Neuronal stem cell (in vitro differentiated cells): ENCODE data around the gene ACSS3. TPM values are rescaled to one million over a fixed set of nuclear protein-coding genes. Genes with fewer than 3 reads are reported as not detected.
A peak's percentile ranks its signal among the peaks of the same experiment; 100 is the strongest.

ENCODE experiments used
- DNase-seq: peaks from one replicate; pipeline ENCODE4 v3.0.0-alpha.2; 2013; ENCODE audit warnings: low spot score
- H2AFZ ChIP-seq: one replicate; pipeline ENCODE4 v1.6.1; 2013; ENCODE audit warnings: mild to moderate bottlenecking, low read length, inconsistent platforms
- H2AK5ac ChIP-seq: 2 replicates; pipeline ENCODE4 v1.6.1; 2013; ENCODE audit warnings: low read depth, mild to moderate bottlenecking, inconsistent platforms, low read length, moderate library complexity, mixed read lengths
- H2BK120ac ChIP-seq: 2 replicates; pipeline ENCODE4 v1.6.1; 2013; ENCODE audit warnings: low read depth, mild to moderate bottlenecking, inconsistent platforms, low read length, moderate library complexity, mixed read lengths
- H2BK12ac ChIP-seq: one replicate; pipeline ENCODE4 v1.6.1; 2013; ENCODE audit warnings: low read length, inconsistent platforms
- H2BK15ac ChIP-seq: 2 replicates; pipeline ENCODE4 v1.6.1; 2013; ENCODE audit warnings: mild to moderate bottlenecking, low read length, inconsistent platforms, mixed read lengths
- H2BK5ac ChIP-seq: one replicate; pipeline ENCODE4 v1.6.1; 2013; ENCODE audit warnings: inconsistent platforms, mild to moderate bottlenecking, low read length, moderate library complexity
- H3K14ac ChIP-seq: one replicate; pipeline ENCODE4 v1.6.1; 2013; ENCODE audit warnings: low read length, inconsistent platforms
- H3K18ac ChIP-seq: 2 replicates; pipeline ENCODE4 v1.6.1; 2013; ENCODE audit warnings: low read length, inconsistent platforms
- H3K23ac ChIP-seq: 2 replicates; pipeline ENCODE4 v1.6.1; 2013; ENCODE audit warnings: low read depth, mild to moderate bottlenecking, mixed read lengths, low read length, inconsistent platforms; ENCODE audit not compliant: poor library complexity
- H3K27ac ChIP-seq: replicated peaks from 3 replicates; pipeline ENCODE4 v1.5.1; 2013; ENCODE audit warnings: low read length, inconsistent platforms
- H3K27me3 ChIP-seq, 3 experiments: 2 replicates each; pipeline ENCODE4 v1.6.1; 2013; ENCODE audit warnings: low read length in 3 of 3, mild to moderate bottlenecking in 2 of 3, inconsistent platforms in 1 of 3, low read depth in 1 of 3, mixed read lengths in 1 of 3, moderate library complexity in 1 of 3; ENCODE audit not compliant: control insufficient read depth in 3 of 3, insufficient read depth in 3 of 3
- H3K36me3 ChIP-seq, 2 donors: replicated peaks in 1 of 2; 2 replicates each; pipeline ENCODE4 v1.6.1; 2013; ENCODE audit warnings: low read length in 2 of 2; ENCODE audit not compliant: control insufficient read depth in 2 of 2, insufficient read depth in 2 of 2
- H3K4ac ChIP-seq: 2 replicates; pipeline ENCODE4 v1.6.1; 2013; ENCODE audit warnings: inconsistent platforms, mild to moderate bottlenecking, low read length, moderate library complexity
- H3K4me1 ChIP-seq, 2 donors: 1 replicate in 1 of 2; 2 replicates in 1 of 2; pipeline ENCODE4 v1.6.1; 2013; ENCODE audit warnings: low read length in 2 of 2, low read depth in 1 of 2; ENCODE audit not compliant: control insufficient read depth in 2 of 2, insufficient read depth in 1 of 2
- H3K4me2 ChIP-seq: one replicate; pipeline ENCODE4 v1.6.1; 2013; ENCODE audit warnings: mild to moderate bottlenecking, low read length, inconsistent platforms; ENCODE audit not compliant: insufficient read depth, poor library complexity, severe bottlenecking
- H3K4me3 ChIP-seq, 2 donors: 2 replicates each; pipeline ENCODE4 v1.5.1; 2013; ENCODE audit warnings: low read length in 2 of 2, mild to moderate bottlenecking in 2 of 2, inconsistent platforms in 1 of 2, moderate library complexity in 1 of 2
- H3K79me1 ChIP-seq: one replicate; pipeline ENCODE4 v1.6.1; 2013; ENCODE audit warnings: low read depth, mild to moderate bottlenecking, inconsistent platforms, low read length, moderate library complexity
- H3K9ac ChIP-seq: one replicate; pipeline ENCODE4 v1.6.1; 2013; ENCODE audit warnings: mild to moderate bottlenecking, low read depth, low read length, inconsistent platforms; ENCODE audit not compliant: poor library complexity
- H3K9me3 ChIP-seq, 2 donors: replicated peaks in 1 of 2; 2 replicates each; pipeline versions ENCODE3 to v1.6.1; 2013; ENCODE audit warnings: low read length in 2 of 2, mild to moderate bottlenecking in 2 of 2, inconsistent platforms in 1 of 2, low read depth in 1 of 2, mixed read lengths in 1 of 2, moderate library complexity in 1 of 2; ENCODE audit not compliant: control insufficient read depth in 2 of 2, insufficient read depth in 1 of 2
- H4K8ac ChIP-seq: one replicate; pipeline ENCODE4 v1.6.1; 2013; ENCODE audit warnings: low read depth, mild to moderate bottlenecking, inconsistent platforms, low read length, moderate library complexity
- H4K91ac ChIP-seq: one replicate; pipeline ENCODE4 v1.6.1; 2013; ENCODE audit warnings: low read length, low read depth, mild to moderate bottlenecking, inconsistent platforms; ENCODE audit not compliant: poor library complexity
- WGBS, 2 donors: extraction: QIAGEN DNeasy Blood & Tissue Kit; methylation state at CpG; one replicate each; pipeline ENCODE4 v1.1.7; 2013; ENCODE audit warnings: missing lambda C conversion rate in 2 of 2, mixed read lengths in 1 of 2; ENCODE audit not compliant: insufficient read length in 2 of 2, insufficient replicate concordance in 1 of 2; ENCODE audit errors: extremely low coverage in 2 of 2; 5-methylcytosine and 5-hydroxymethylcytosine counted together
- polyA plus RNA-seq, 2 experiments: library from polyadenylated mRNA; stranded (reverse); fragments of 200-250 nt; gene quantifications; one replicate each; pipeline ENCODE4 v1.2.3, GENCODE V29; 2013

The ACSS3 gene
- 11.7 TPM for polyA plus RNA-seq (2013, experiment 1 of 2)
- 12.0 TPM for polyA plus RNA-seq (2013, experiment 2 of 2)

- no peaks in the 10 kb centered on the region for H3K9me3 ChIP-seq
- H2BK15ac ChIP-seq = peak within 1 kb of the TSS; percentile 72
- DNase-seq = peak; percentile 80
- H3K4me1 ChIP-seq = peaks cover 0 to 6% of the 10 kb centered on the region in 2 donors
- H3K79me1 ChIP-seq = peaks cover 3% of the 10 kb centered on the region
- no peaks in the 10 kb centered on the region for H3K27me3 ChIP-seq
- peak within 1 kb of the TSS; percentile 88 for H3K9ac ChIP-seq
- no peak within 1 kb of the TSS for H4K91ac ChIP-seq
- no CpG with 5 or more reads among the region's 49 CpGs for WGBS, 2 donors
- H3K27ac ChIP-seq = no peak within 1 kb of the TSS
- peak within 1 kb of the TSS; percentile 84 for H3K4me2 ChIP-seq
- H2BK12ac ChIP-seq = no peak within 1 kb of the TSS
- H3K4ac ChIP-seq = no peak within 1 kb of the TSS
- no peak within 1 kb of the TSS for H3K14ac ChIP-seq
- H3K4me3 ChIP-seq = peak within 1 kb of the TSS; percentile 56 to 91
- peak within 1 kb of the TSS; percentile 96 for H3K18ac ChIP-seq
- no peak within 1 kb of the TSS for H4K8ac ChIP-seq
- H2BK120ac ChIP-seq = peak within 1 kb of the TSS; percentile 44
- H2AK5ac ChIP-seq = no peak within 1 kb of the TSS
- peak within 1 kb of the TSS; percentile 82 for H3K23ac ChIP-seq
- H3K36me3 ChIP-seq = no peaks in the 10 kb centered on the region
- peak within 1 kb of the TSS; percentile 92 for H2AFZ ChIP-seq
- H2BK5ac ChIP-seq = peak within 1 kb of the TSS; percentile 35
Measured at GRCh38 chr12:81077686-81078441, at the start of gene ACSS3. Gene ACSS3 (plus strand): TSS chr12:81078079. CDS start chr12:81078121, 42 bp downstream.

GRCh38 chr12:81034926-81035325 lies 43.0 kb upstream of the ACSS3 start:
- no peak overlapping the region for H3K27ac ChIP-seq
- no peak overlapping the region for H4K91ac ChIP-seq
- no peak overlapping the region for H2BK12ac ChIP-seq
- no peak overlapping the region for H3K4me3 ChIP-seq
- H3K18ac ChIP-seq = no peak overlapping the region
- H2BK15ac ChIP-seq = no peak overlapping the region
- no peaks in the 10 kb centered on the region for H3K79me1 ChIP-seq
- no peaks in the 10 kb centered on the region for H3K9me3 ChIP-seq
- no peaks in the 10 kb centered on the region for H3K36me3 ChIP-seq
- H3K27me3 ChIP-seq = no peaks in the 10 kb centered on the region
- no CpG with 5 or more reads among the region's 1 CpG for WGBS, 2 donors
- no peak overlapping the region for H3K14ac ChIP-seq
- H2AK5ac ChIP-seq = no peak overlapping the region
- no peak overlapping the region for H4K8ac ChIP-seq
- no peak overlapping the region for H3K23ac ChIP-seq
- H3K4ac ChIP-seq = no peak overlapping the region
- no peaks in the 10 kb centered on the region for H3K4me1 ChIP-seq
- no peak overlapping the region for H2AFZ ChIP-seq
- no peak overlapping the region for H3K9ac ChIP-seq
- no peak overlapping the region for H2BK5ac ChIP-seq
- no peak overlapping the region for H2BK120ac ChIP-seq
- H3K4me2 ChIP-seq = no peak overlapping the region
- DNase-seq = no peak

DNA sequence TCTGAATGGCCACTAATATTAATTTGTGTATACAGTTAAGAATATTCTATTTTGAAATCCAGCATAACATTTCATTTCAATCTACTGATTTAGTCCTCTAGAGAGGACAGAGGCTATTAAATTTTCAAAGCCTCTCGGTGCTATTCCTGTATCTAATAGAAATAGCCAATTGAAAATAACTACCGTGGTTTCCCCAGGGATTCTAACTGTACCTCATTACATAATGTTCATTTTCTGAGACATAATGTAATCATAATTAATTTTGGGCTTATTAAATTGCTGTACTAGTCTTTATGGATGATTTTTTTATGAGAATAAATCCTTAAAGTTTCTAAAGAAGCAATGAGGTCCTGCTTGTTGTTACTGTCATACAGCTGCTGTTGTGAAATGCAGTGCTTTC lies 38.6 kb upstream of the ACSS3 start:
- WGBS, 2 donors = no CpG with 5 or more reads among the region's 2 CpGs
- no peak overlapping the region for H3K9ac ChIP-seq
- H3K23ac ChIP-seq = no peak overlapping the region
- no peaks in the 10 kb centered on the region for H3K4me1 ChIP-seq
- H3K4me2 ChIP-seq = no peak overlapping the region
- no peak overlapping the region for H3K27ac ChIP-seq
- H4K91ac ChIP-seq = no peak overlapping the region
- no peaks in the 10 kb centered on the region for H3K27me3 ChIP-seq
- H3K14ac ChIP-seq = no peak overlapping the region
- no peak overlapping the region for H2BK12ac ChIP-seq
- H3K4me3 ChIP-seq = no peak overlapping the region
- no peak overlapping the region for H2BK5ac ChIP-seq
- no peaks in the 10 kb centered on the region for H3K9me3 ChIP-seq
- no peak overlapping the region for H2AK5ac ChIP-seq
- no peak for DNase-seq
- H3K4ac ChIP-seq = no peak overlapping the region
- H2BK15ac ChIP-seq = no peak overlapping the region
- H3K36me3 ChIP-seq = no peaks in the 10 kb centered on the region
- H4K8ac ChIP-seq = no peak overlapping the region
- H3K18ac ChIP-seq = no peak overlapping the region
- no peak overlapping the region for H2AFZ ChIP-seq
- no peak overlapping the region for H2BK120ac ChIP-seq
- H3K79me1 ChIP-seq = no peaks in the 10 kb centered on the region

DNA sequence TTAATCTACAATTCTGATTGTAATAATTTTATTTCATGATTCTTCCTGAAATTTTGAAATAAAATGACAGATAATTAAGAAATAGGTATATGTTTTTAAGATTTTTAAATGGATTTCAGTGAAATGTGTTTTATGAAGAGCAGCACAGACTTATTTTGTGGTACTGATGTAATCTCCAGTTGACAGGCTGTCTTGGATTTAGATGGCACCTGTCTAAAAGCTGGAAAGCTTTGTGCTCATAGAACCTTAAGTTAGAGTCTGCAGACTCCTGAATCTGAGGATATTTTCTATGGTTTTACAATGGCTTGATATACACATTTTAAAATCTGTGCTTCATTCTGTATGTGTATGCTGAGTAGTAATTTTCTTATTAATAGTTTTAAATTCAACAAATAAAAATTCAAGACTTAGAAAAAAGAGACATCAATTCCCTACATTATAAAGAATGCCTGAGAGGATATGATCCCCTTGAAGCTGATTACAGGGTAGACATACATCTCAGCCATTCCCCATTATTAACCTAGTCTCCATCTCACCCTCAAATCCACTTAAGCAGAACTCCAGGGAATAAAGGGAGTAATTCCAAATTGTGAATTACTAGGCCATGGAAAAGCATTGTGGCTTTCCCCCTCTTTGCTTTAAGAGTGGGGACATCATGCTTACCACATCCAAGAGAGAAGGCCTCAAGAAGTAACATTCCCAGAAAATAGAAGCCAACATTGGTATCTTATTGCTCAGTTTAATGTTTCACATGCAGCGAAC lies 33.7 kb upstream of the ACSS3 start:
- H4K8ac ChIP-seq = no peak overlapping the region
- H3K9me3 ChIP-seq = no peaks in the 10 kb centered on the region
- H3K9ac ChIP-seq = no peak overlapping the region
- no peaks in the 10 kb centered on the region for H3K27me3 ChIP-seq
- no peaks in the 10 kb centered on the region for H3K36me3 ChIP-seq
- H2BK15ac ChIP-seq = no peak overlapping the region
- WGBS, 2 donors = no CpG with 5 or more reads among the region's 1 CpG
- H3K4me2 ChIP-seq = no peak overlapping the region
- H3K23ac ChIP-seq = no peak overlapping the region
- H2AFZ ChIP-seq = no peak overlapping the region
- no peak overlapping the region for H3K27ac ChIP-seq
- no peak overlapping the region for H3K14ac ChIP-seq
- H2BK12ac ChIP-seq = no peak overlapping the region
- H2BK120ac ChIP-seq = no peak overlapping the region
- no peak overlapping the region for H4K91ac ChIP-seq
- no peak overlapping the region for H3K4ac ChIP-seq
- no peak for DNase-seq
- no peak overlapping the region for H3K18ac ChIP-seq
- no peak overlapping the region for H2BK5ac ChIP-seq
- no peak overlapping the region for H3K4me3 ChIP-seq
- H3K79me1 ChIP-seq = no peaks in the 10 kb centered on the region
- no peaks in the 10 kb centered on the region for H3K4me1 ChIP-seq
- H2AK5ac ChIP-seq = no peak overlapping the region
